ENCODE results near the gene UBL3. TPM values are rescaled to one million over a fixed set of nuclear protein-coding genes. Genes with fewer than 3 reads are reported as not detected.

The UBL3 gene
- total RNA-seq, 1 experiment from 2014 or later = 19.7 TPM

- Histone ChIP-seq H3K4me3 (no peak overlapping the region), H3K27ac (no peak overlapping the region), H3K27me3 (replicated peaks) (no peaks in the 10 kb centered on the region), H3K36me3 (no peaks in the 10 kb centered on the region), H3K9me3 (replicated peaks) (no peaks in the 10 kb centered on the region), H3K4me1 (replicated peaks) (no peaks in the 10 kb centered on the region)
- no peak for DNase-seq (ENCODE audit: low read depth in 1 of 2, low spot score in 2 of 2)
Observed at GRCh38 chr13:29791508-29791907, 58.9 kb downstream of the UBL3 start.

GRCh38 chr13:29786698-29787097 is 63.7 kb downstream of the UBL3 start:
- no peaks in the 10 kb centered on the region for H3K4me1 ChIP-seq (replicated peaks)
- no peaks in the 10 kb centered on the region for H3K36me3 ChIP-seq
- H3K4me3 ChIP-seq = no peak overlapping the region
- H3K27ac ChIP-seq = no peak overlapping the region
- H3K27me3 ChIP-seq (replicated peaks) = no peaks in the 10 kb centered on the region
- no peak for DNase-seq (ENCODE audit: low read depth in 1 of 2, low spot score in 2 of 2)
- H3K9me3 ChIP-seq (replicated peaks) = no peaks in the 10 kb centered on the region

- Histone ChIP-seq H3K36me3 (no peaks in the 10 kb centered on the region), H3K27ac (no peak overlapping the region), H3K27me3 (replicated peaks) (no peaks in the 10 kb centered on the region), H3K9me3 (replicated peaks) (no peaks in the 10 kb centered on the region), H3K4me3 (no peak overlapping the region), H3K4me1 (replicated peaks) (no peaks in the 10 kb centered on the region)
- no peak for DNase-seq (ENCODE audit: low read depth in 1 of 2, low spot score in 2 of 2)
Observed at GRCh38 chr13:29785978-29786377, 64.4 kb downstream of the UBL3 start.

- Histone ChIP-seq H3K4me3 (no peak overlapping the region), H3K4me1 (replicated peaks) (no peaks in the 10 kb centered on the region), H3K9me3 (replicated peaks) (no peaks in the 10 kb centered on the region), H3K27ac (no peak overlapping the region), H3K36me3 (no peaks in the 10 kb centered on the region), H3K27me3 (replicated peaks) (no peaks in the 10 kb centered on the region)
- no peak for DNase-seq (ENCODE audit: low read depth in 1 of 2, low spot score in 2 of 2)
Observed at GRCh38 chr13:29782798-29783197, 67.6 kb downstream of the UBL3 start.

GRCh38 chr13:29774830-29775229 is 75.6 kb downstream of the UBL3 start:
- Histone ChIP-seq H3K36me3 (peaks cover 6% of the 10 kb centered on the region; the same call in 1 of the 2 replicates), H3K27me3 (replicated peaks) (no peaks in the 10 kb centered on the region), H3K4me3 (no peak overlapping the region), H3K9me3 (replicated peaks) (no peaks in the 10 kb centered on the region), H3K27ac (no peak overlapping the region), H3K4me1 (replicated peaks) (no peaks in the 10 kb centered on the region)
- no peak for DNase-seq (ENCODE audit: low read depth in 1 of 2, low spot score in 2 of 2)

- Histone ChIP-seq H3K36me3 (peaks cover 18% of the 10 kb centered on the region), H3K27ac (no peak overlapping the region), H3K4me3 (no peak overlapping the region), H3K9me3 (replicated peaks) (no peaks in the 10 kb centered on the region), H3K27me3 (replicated peaks) (no peaks in the 10 kb centered on the region), H3K4me1 (replicated peaks) (no peaks in the 10 kb centered on the region)
- DNase-seq (ENCODE audit: low read depth in 1 of 2, low spot score in 2 of 2) = peak in 1 of 2 experiments; percentile 27
Observed at GRCh38 chr13:29771247-29771646, 79.2 kb downstream of the UBL3 start.

- no peaks in the 10 kb centered on the region for H3K9me3 ChIP-seq (replicated peaks)
- DNase-seq (ENCODE audit: low read depth in 1 of 2, low spot score in 2 of 2) = peak in 1 of 2 experiments; percentile 4
- no peaks in the 10 kb centered on the region for H3K4me1 ChIP-seq (replicated peaks)
- H3K4me3 ChIP-seq = no peak overlapping the region
- no peaks in the 10 kb centered on the region for H3K27me3 ChIP-seq (replicated peaks)
- H3K27ac ChIP-seq = no peak overlapping the region
- peaks cover 27% of the 10 kb centered on the region for H3K36me3 ChIP-seq
Observed at GRCh38 chr13:29767006-29767405, 83.4 kb downstream of the UBL3 start.

GRCh38 chr13:29763436-29764180 is 86.8 kb downstream of the UBL3 start:
- no peak overlapping the region for H3K4me3 ChIP-seq
- H3K4me1 ChIP-seq (replicated peaks) = no peaks in the 10 kb centered on the region
- peaks cover 21% of the 10 kb centered on the region for H3K36me3 ChIP-seq
- DNase-seq (ENCODE audit: low read depth in 1 of 2, low spot score in 2 of 2) = no peak
- no peak overlapping the region for H3K27ac ChIP-seq
- no peaks in the 10 kb centered on the region for H3K9me3 ChIP-seq (replicated peaks)
- H3K27me3 ChIP-seq (replicated peaks) = no peaks in the 10 kb centered on the region

GRCh38 chr13:29761815-29762214 is 88.6 kb downstream of the UBL3 start:
- H3K4me3 ChIP-seq = no peak overlapping the region
- DNase-seq (ENCODE audit: low read depth in 1 of 2, low spot score in 2 of 2) = no peak
- peaks cover 14% of the 10 kb centered on the region for H3K36me3 ChIP-seq
- H3K27me3 ChIP-seq (replicated peaks) = no peaks in the 10 kb centered on the region
- no peaks in the 10 kb centered on the region for H3K4me1 ChIP-seq (replicated peaks)
- no peaks in the 10 kb centered on the region for H3K9me3 ChIP-seq (replicated peaks)
- H3K27ac ChIP-seq = no peak overlapping the region

GRCh38 chr13:29761160-29761559 is 89.3 kb downstream of the UBL3 start:
- H3K27ac ChIP-seq = no peak overlapping the region
- no peaks in the 10 kb centered on the region for H3K4me1 ChIP-seq (replicated peaks)
- no peaks in the 10 kb centered on the region for H3K27me3 ChIP-seq (replicated peaks)
- peaks cover 8% of the 10 kb centered on the region for H3K36me3 ChIP-seq
- no peak overlapping the region for H3K4me3 ChIP-seq
- no peak for DNase-seq (ENCODE audit: low read depth in 1 of 2, low spot score in 2 of 2)
- H3K9me3 ChIP-seq (replicated peaks) = no peaks in the 10 kb centered on the region

GRCh38 chr13:29760544-29760943 is 89.9 kb downstream of the UBL3 start:
- Histone ChIP-seq H3K36me3 (peaks cover 7% of the 10 kb centered on the region; the same call in 1 of the 2 replicates), H3K4me1 (replicated peaks) (no peaks in the 10 kb centered on the region), H3K27me3 (replicated peaks) (no peaks in the 10 kb centered on the region), H3K4me3 (no peak overlapping the region), H3K27ac (no peak overlapping the region), H3K9me3 (replicated peaks) (no peaks in the 10 kb centered on the region)
- DNase-seq (ENCODE audit: low read depth in 1 of 2, low spot score in 2 of 2) = no peak

GRCh38 chr13:29758531-29759114 is 91.8 kb downstream of the UBL3 start:
- no peaks in the 10 kb centered on the region for H3K9me3 ChIP-seq (replicated peaks)
- peaks cover 14% of the 10 kb centered on the region for H3K4me1 ChIP-seq (replicated peaks)
- 0 out of 2 replicates have a peak, but pooled peaks cover 1% of the 10 kb centered on the region for H3K36me3 ChIP-seq
- H3K4me3 ChIP-seq = no peak overlapping the region
- H3K27ac ChIP-seq = no peak overlapping the region
- H3K27me3 ChIP-seq (replicated peaks) = no peaks in the 10 kb centered on the region
- DNase-seq (ENCODE audit: low read depth in 1 of 2, low spot score in 2 of 2) = no peak

GRCh38 chr13:29756506-29756905 is 93.9 kb downstream of the UBL3 start:
- Histone ChIP-seq H3K27me3 (replicated peaks) (no peaks in the 10 kb centered on the region), H3K9me3 (replicated peaks) (no peaks in the 10 kb centered on the region), H3K4me3 (no peak overlapping the region), H3K27ac (no peak overlapping the region), H3K36me3 (no peaks in the 10 kb centered on the region), H3K4me1 (replicated peaks) (peaks cover 23% of the 10 kb centered on the region)
- DNase-seq (ENCODE audit: low read depth in 1 of 2, low spot score in 2 of 2) = no peak

GRCh38 chr13:29754473-29754806 is 96.0 kb downstream of the UBL3 start:
- no peaks in the 10 kb centered on the region for H3K9me3 ChIP-seq (replicated peaks)
- DNase-seq (ENCODE audit: low read depth in 1 of 2, low spot score in 2 of 2) = peak; percentile 55 to 61
- H3K4me1 ChIP-seq (replicated peaks) = peaks cover 38% of the 10 kb centered on the region
- no peaks in the 10 kb centered on the region for H3K36me3 ChIP-seq
- H3K27me3 ChIP-seq (replicated peaks) = no peaks in the 10 kb centered on the region
- H3K27ac ChIP-seq = peak overlapping the region; percentile 84
- H3K4me3 ChIP-seq = no peak overlapping the region
